H54 (cell line): ENCODE results near the gene SEPHS2.
"Not testable (repeated sequence)": the region's sequence is repeated elsewhere in the genome, so short reads cannot be mapped to it uniquely, and the experiment has no call there.

ENCODE experiments used
- DNase-seq: peaks from one replicate; pipeline ENCODE4 v3.0.0; 2011; ENCODE audit warnings: low spot score, mixed read lengths; ENCODE audit not compliant: insufficient read length
- FAIRE-seq: peaks from 3 replicates; lab custom pipeline; 2011; peaks lifted over from hg19 to GRCh38; lab: Jason Lieb, UNC
- POLR2A ChIP-seq: IDR thresholded peaks from 2 replicates; pipeline ENCODE4 v1.6.1; 2011; ENCODE audit warnings: low read depth, mild to moderate bottlenecking, low read length

The SEPHS2 gene

DNA sequence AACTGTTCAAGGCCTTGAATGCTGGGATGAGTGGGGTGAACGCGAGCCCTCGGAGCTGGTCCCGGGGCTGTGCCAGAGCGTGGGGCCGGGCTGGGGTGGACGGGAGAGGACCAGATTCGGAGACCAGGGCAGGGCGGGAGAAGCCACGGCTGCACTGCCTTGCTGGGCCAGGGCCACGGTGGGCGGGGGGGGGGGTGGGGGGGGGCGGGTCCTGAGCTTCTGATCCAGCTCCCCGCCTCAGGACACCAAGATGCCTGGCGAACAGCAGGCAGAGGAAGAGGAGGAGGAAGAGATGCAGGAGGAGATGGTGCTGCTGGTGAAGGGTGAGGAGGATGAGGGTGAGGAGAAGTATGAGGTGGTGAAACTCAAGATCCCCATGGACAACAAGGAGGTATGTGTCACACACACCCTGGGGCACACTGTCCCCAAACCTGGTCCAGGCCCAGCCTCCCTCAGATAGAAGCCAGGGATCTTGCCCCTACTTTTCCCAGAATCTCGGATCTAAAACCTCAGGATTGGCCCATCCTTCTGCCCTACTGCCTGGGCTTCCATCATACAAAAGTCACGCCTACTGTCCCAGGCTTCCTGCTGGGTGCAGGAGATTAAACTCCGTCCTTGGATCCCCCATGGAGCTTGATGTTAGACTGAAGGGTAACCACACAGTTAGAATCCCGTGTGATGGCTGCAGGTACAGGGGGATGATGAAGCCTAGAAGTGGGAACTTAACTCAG lies 37.7 kb downstream of the SEPHS2 start:
- no peak for TF ChIP-seq POLR2A
- no peak for DNase-seq
- no peak for FAIRE-seq

DNA sequence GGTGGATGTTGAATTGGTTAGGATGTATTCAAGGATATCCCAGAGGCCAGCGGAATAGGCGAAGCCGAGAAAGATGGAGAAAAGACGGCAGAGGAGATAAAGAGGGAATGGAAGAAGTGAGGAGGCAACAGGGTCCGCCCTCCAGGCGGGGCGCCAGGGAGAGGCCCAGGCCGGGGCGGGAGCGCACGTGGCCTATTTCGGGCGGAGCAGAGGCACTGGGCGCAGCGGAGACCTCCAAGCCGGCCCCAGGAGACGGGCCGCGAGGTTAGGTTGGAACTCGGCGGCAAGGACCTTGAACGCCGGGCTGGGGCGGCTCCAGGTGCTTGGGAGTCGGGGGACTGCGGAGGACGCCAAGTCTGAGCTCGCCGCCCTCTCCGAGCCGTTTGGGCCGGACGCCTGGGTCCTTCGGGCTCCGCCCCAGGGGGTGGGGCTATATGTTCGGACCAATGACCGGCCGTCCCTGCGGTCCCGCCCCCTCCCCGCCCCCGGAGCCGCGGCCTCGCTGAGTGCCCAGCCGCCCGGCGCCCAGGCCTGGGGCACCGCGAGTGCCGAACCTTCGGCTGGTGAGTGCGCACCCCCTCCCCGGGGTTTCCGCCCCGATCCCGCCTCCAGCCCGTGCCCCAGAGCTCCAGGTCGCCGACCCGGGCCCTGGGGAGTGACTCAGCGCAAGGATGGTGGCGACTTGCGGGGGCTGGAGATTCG lies 38.4 kb downstream of the SEPHS2 start, which contains the start of gene ZNF771:
TSS of gene ZNF771 (plus strand) at position 505 of the 702 bp plus-strand sequence. CDS start 448 bp downstream, outside the sequence.
- TF ChIP-seq POLR2A = no peak; the same call in none of the 2 replicates
- FAIRE-seq (no peak), DNase-seq (peak; percentile 79)

DNA sequence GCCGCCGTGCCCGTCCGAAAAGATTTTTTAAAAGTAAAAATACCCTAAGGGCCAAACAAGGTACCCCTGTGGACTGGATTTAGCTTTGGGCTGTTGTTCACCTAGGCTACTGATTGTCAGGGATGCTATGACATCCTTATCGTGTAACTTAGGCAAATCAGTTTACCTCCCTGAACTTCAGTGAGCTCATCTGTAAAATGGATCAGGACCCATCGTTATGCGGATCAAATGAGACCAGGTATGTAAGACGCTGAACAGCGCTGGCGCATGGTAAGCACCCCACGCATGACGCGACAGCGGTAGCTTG lies 38.9 kb downstream of the SEPHS2 start:
- no peak for FAIRE-seq
- DNase-seq = no peak
- no peak for TF ChIP-seq POLR2A

DNA sequence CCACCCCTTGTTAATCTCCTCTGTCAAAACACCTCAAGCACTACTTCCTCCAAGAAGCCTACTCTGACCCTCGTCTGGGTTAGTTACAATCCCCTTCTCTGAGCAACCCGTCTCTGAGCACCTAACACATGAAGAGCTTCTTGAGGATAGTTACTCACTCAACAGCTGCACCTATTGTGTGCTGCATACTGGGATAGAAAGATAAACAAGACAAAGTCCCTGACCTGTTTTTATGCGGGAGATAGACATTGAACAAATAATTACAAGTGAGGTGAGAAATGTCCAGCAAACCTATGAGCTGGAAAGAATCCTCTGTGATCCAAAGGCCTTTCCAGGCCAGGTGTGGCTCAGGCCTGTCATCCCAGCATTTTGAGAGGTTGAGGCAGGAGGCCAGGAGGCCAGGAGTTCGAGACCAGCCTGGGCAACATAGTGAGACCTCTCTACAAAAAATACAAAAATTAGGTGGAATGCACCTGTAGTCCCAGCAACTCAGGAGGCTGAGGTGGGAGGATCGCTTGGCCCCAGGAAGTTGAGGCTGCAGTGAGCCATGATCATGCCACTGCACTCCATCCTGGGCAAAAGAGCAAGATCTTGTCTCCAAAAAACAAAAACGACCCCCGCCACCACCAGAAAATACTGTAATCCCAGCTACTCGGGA lies 43.8 kb downstream of the SEPHS2 start:
- FAIRE-seq = no peak
- no peak for TF ChIP-seq POLR2A

DNA sequence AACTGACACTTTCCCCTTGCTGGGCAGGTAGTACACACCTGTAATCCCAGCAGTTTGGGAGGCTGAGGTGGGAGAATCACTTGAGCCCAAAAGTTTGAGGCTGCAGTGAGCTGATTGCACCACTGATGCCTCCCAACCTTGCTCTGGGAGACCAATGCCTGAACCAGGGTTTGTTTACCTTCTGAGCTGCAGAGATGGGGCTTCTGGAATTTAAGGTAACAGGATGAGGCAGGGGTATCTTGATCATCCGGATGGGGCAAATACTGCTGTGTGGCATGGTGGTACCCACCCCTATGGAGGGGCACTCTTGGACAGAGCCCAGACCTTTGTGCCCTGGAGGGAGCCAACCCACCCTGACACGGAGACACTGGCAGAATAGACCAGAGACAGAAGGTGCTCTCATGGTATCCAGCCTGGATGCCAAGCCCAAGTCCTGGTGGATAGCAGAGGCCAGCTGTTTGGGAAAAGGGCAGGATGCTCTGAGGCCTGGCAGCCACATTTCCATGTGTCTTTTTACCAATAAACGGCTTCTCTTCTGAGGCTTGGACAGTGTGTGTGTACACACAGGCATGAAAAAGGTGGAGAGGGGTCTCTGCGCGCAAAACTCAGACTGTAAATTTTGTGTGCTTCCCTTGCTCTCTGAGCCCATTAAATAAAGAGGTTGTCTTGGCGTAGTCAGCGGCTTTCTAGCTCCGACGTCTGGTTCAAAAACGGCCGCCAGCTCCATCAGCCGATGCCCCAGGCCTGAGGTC lies 46.1 kb downstream of the SEPHS2 start:
- TF ChIP-seq POLR2A = no peak
- FAIRE-seq = no peak
- no peak for DNase-seq

More for the DNA sequence above, 43.8 kb downstream of the SEPHS2 start:
- no peak for DNase-seq

DNA sequence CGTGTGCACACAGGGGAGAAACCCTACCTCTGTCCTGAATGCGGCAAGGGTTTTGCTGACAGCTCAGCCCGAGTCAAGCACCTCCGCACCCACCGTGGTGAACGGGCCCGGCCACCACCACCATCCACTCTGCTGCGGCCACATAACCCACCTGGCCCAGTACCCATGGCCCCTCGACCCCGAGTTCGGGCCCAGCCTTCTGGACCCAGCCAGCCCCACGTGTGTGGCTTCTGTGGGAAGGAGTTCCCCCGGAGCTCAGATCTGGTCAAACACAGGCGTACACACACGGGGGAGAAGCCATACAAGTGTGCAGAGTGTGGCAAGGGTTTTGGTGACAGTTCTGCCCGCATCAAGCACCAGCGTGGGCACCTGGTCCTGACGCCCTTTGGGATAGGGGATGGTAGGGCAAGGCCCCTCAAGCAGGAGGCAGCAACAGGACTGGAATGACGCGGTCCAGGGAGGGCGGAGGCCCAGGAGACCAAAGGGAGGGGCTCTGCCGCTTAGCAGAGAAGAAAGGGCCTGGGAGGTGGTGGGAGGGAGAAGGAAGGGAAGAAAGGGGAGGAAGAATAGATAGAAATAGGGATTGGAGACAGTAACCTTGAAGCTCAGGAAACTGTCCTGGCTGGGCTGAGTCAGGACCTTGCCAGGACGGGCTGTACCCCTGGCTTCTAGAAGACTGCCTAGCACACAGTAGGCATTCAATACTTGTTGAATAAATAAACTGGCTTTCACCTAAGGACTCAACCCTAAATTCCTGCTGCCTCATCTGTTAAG lies 46.8 kb downstream of the SEPHS2 start:
- no peak for TF ChIP-seq POLR2A
- no peak for DNase-seq
- FAIRE-seq = no peak

DNA sequence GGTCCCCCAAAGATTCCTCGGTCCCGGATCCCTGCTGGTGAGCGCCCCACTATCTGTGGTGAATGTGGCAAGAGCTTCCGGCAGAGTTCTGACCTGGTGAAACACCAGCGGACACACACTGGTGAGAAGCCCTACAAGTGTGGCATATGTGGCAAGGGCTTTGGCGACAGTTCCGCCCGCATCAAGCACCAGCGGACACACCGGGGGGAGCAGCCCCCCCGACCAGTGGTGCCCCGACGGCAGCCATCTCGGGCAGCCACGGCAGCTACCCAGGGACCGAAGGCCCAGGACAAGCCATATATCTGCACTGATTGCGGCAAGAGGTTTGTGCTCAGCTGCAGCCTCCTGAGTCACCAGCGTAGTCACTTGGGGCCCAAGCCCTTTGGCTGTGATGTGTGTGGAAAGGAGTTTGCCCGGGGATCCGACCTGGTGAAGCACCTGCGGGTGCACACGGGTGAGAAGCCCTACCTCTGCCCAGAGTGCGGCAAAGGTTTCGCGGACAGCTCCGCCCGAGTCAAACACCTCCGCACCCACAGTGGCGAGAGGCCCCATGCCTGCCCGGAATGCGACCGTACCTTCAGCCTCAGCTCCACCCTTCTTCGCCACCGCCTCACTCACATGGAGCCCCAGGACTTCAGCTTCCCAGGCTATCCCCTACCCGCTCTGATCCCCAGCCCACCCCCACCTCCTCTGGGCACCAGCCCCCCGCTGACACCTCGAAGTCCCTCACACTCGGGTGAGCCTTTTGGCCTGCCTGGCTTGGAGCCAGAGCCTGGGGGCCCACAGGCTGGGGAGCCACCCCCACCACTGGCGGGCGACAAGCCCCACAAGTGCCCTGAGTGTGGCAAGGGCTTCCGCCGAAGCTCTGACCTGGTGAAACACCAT lies 47.7 kb downstream of the SEPHS2 start:
- no peak for DNase-seq
- no peak for TF ChIP-seq POLR2A
- no peak for FAIRE-seq

DNA sequence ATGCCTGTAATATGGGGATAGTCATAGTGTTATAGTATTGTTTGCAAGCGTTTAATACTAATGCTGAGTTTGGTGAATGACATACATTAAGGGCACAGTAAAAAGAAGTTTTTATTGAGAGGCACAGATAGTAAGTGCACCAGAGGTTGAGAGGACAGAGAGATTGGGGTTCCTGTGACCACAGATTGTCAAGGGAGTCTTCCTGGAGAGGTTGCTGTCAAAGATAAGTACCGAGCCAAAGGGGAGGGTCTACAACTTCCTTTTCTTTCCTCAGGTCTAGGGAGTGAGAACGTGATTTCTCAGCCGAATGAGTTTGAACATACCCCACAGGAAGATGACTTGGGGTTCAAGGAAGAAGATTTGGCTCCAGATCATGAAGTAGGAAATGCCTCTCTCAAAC lies 48.6 kb downstream of the SEPHS2 start:
- FAIRE-seq = no peak
- TF ChIP-seq POLR2A = no peak

DNA sequence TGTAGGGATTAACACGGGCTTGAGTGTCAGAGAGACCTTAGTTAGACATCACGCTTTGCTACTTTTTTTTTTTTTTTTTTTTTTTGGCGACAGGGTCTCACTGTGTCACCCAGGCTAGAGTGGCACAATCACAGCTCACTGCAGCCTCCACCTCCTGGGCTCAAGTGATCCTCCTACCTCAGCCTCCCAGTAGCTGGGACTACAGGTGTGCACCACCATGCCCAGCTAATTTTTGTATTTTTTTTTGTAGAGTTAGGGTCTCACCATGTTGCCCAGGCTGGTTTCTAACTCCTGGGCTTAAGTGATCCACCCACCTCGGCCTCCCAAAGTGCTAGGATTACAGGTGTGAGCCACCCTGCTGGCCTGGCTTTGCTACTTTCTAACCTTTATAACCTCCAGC lies 49.0 kb downstream of the SEPHS2 start:
- FAIRE-seq = not testable (repeated sequence)

More for the DNA sequence above, 48.6 kb downstream of the SEPHS2 start:
- DNase-seq = no peak

DNA sequence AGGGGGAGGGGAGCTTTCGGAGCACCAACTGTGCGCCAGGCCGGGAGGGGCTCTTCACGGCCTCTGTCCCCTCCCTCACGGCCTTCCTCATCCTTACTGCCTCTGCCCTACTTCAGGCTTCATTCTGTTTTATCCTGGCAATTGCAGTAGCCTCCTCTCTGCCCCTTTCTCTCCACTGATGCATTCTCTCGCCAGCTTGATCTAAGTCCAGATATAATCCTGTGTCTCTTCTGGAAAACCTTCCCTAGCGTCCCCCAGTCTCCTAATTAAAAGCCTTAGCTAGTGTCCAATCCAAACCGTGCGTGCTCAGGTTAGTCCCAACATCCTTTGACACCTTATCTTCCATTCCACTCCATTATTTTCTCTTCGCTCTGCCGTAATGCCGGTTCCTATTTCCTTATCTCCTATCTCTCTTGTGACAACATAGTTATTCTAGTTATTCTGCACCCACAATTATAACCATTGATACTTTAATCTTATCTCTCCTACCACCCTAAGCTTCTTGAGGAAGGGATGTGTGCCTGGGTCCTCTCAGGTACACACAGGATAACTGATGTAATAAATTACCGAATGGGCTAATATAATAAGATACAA lies 49.6 kb downstream of the SEPHS2 start:
- DNase-seq = no peak
- FAIRE-seq = no peak
- no peak for TF ChIP-seq POLR2A

More for the DNA sequence above, 49.0 kb downstream of the SEPHS2 start:
- DNase-seq = not testable (repeated sequence)

DNA sequence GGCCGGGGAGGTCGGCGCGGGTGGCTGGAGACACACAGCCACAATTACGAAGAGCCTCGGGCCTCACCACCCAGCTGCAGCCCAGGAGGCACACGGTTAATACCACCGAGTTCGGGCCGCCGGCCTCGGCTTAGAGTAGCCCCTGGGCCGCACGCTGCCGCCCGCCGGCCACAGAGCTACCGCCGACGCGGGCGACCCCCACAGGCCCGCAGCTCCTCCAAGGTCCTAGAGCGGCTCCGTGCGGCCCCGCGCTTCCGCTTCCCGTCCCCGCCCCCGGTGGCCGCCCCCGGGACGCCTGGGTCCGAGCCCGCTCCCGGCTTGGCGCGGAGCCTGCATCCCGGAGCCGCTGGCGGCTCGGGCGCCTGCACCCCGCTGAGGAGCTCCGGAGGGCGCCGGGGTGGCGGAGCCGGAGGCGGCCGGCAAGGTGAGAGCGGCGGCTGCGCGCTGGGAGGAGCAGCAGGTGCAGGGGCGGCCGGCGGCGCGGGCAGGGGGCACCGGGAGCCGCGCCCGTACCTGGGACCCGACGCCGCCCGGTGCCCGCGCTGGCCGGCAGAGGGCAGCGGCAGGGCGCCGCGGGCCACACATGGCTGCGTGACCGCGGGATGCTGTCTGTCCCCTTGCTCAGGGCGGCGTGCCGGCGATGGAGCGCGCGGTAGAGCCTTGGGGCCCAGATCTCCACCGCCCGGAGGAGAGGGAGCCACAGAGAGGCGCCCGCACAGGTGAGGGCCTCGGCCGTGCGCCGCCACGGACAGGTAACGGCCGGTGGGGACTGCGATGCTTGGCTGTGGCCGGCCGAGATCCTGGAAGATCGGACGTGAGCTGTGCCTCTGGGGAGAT lies 50.3 kb downstream of the SEPHS2 start, which contains the start of gene ZNF48:
TSS of gene ZNF48 (plus strand) at position 266 of the 837 bp plus-strand sequence. CDS start at position 641, 375 bp downstream.
- DNase-seq = peak; percentile 65
- peak; percentile 35; the same call in 1 of the 2 replicates for TF ChIP-seq POLR2A
- FAIRE-seq = no peak
